SHP77 (cell line): ENCODE measurements around the gene TENM3.

ENCODE experiments used
- DNase-seq, 2 experiments: peaks; one replicate each; lab custom pipeline; 2025; lab: John Stamatoyannopoulos, UW

TENM3 gene

GRCh38 chr4:182564724-182565369, 321.6 kb downstream of the TENM3 start:
- no peak for DNase-seq

DNA sequence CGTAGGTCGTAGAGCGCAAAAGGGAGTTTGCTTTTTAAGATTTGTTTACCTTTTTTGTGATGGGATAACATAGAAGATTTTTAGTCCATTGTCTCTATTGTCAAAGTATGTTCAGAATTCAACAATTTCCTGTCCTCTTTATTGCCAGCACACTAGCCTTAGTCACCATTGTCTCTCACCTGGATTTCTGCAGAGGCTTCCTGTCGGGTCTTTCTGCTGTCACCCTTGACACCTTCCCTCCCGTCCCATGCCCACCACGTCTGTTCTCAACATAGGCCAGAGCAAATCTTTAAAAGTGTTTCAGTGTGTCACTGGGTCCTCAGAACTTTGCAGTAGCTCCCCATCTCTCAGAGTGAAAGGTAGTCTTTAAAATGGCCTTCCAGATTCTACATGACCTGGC, 323.9 kb downstream of the TENM3 start:
- DNase-seq: no peak

- DNase-seq: no peak
Observed at GRCh38 chr4:182569561-182569960, 326.4 kb downstream of the TENM3 start.

GRCh38 chr4:182574706-182575105, 331.5 kb downstream of the TENM3 start:
- no peak for DNase-seq

- DNase-seq: no peak
Observed at GRCh38 chr4:182575225-182575624, 332.0 kb downstream of the TENM3 start.

- DNase-seq: no peak
Observed at GRCh38 chr4:182576601-182577289, 333.5 kb downstream of the TENM3 start.

GRCh38 chr4:182577411-182577810, 334.2 kb downstream of the TENM3 start:
- no peak for DNase-seq

GRCh38 chr4:182578402-182578801, 335.2 kb downstream of the TENM3 start:
- no peak for DNase-seq

- DNase-seq: no peak
Observed at GRCh38 chr4:182582245-182582644, 339.0 kb downstream of the TENM3 start.

DNA sequence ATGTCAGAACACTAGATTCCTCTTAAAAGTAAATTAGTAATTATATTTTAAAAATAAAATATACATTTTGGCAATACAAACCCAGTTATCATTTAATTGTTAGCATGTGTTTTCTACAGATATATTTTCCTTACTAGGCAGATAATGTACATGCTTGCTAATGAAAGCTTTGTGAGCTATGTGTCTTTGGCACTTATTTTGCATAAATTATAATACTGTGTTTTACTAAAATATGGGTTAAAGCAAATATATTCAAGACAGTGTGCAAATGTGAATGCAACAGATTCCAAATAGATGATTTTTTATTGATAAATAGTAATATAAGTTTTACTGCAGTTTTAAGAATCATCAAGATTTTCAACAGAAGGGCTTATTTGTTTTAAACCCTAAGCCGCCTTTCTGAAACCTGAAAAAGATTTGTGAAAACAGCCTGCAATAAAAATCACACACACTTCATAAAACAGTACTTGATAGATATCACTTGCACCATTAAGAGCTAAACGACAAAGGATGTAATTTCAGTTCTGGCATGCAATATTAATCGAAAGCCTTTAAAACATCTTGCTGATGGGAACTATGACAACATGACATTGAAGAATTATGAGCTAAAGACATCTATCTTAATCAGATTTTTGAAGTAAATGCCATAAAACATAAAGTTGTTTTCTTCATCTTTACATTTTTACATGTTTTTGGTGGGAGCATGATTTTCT, 340.7 kb downstream of the TENM3 start:
- DNase-seq: no peak

DNA sequence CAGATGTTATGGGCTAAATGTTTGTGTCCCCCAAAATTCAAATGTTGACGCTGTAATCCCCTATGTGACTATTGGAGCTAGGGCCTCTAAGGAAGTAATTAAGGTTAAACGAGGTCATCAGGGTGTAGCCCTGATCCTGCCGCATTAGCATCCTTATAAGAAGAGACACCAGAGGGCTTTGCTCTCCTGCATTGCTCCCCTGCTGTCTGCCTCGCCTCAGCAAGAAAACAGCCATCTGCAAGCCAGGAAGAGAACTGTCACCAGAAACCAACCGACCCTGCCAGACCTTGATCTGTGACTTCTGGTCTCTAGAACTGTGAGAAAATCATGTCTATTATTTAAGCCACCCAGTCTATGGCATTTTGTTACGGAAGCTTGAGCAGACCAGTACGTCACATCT, 342.1 kb downstream of the TENM3 start:
- DNase-seq: no peak

DNA sequence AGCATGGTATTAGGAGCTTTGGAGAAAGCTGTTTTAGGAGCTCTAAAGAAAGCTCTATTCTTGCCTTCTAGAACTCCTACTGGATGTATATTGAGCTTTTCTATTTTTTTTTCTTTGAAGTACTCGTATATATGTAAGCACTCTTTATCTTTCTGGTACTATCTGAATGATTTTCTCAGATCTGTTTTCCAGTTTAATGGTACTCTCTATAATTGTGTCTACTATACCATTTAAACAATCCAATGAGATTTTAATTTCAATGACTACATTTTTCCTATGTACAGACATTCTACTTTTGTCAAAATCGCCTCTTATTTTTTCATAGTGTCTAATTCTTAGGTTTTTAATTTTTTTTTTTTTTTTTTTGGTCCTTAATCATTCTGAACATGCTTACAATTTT, 345.9 kb downstream of the TENM3 start:
- no peak for DNase-seq

GRCh38 chr4:182593402-182593801, 350.2 kb downstream of the TENM3 start:
- no peak for DNase-seq

DNA sequence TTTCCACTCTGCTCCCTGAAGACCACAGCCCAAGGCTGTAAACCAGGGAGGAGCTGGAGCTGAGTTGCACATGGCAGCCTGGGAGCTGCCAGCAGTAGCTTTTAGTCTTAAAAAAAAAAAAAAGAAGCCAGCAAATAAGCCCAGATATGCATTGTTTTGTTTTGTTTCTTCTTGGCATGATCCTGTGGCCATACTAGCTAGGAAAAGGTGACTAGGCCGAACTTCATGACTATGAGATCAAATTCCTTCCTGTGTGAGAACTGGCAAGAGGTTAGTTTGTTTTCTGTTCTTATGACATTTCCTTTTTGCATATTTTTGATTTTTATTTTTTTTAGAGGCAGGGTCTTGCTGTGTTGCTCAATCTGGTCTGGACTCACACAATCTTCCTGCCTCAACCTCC, 350.7 kb downstream of the TENM3 start:
- DNase-seq: no peak

GRCh38 chr4:182600093-182600492, 356.9 kb downstream of the TENM3 start:
- DNase-seq: peak in 1 of 2 experiments; percentile 5

GRCh38 chr4:182600856-182601255, 357.7 kb downstream of the TENM3 start:
- no peak for DNase-seq

- DNase-seq: peak; percentile 34 to 38
Observed at GRCh38 chr4:182604161-182604622, 361.0 kb downstream of the TENM3 start.

- DNase-seq: no peak
Observed at GRCh38 chr4:182604953-182605352, 361.8 kb downstream of the TENM3 start.

DNA sequence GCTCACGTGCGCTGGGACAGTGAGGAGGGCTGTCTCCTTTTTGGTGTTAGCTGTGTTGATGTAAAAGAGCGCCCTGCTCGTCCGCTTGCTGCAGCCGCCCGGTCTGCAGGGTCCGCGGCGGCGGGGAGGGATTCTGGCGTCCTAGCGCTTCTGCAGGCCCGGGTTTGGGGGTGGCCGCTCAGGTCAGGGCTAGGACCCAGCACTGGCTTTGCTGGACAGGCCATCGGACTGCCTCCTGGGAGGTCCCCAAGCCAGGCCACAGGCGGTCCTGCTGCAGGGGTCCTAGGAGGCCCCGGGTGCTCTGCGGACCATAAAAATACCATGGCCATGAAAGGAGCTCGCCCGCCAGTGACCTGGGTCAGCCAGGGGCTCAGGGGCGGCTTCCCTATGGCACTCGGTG, 365.3 kb downstream of the TENM3 start:
- DNase-seq: no peak

- no peak for DNase-seq
Observed at GRCh38 chr4:182616476-182616875, 373.3 kb downstream of the TENM3 start.

GRCh38 chr4:182619660-182620059, 376.5 kb downstream of the TENM3 start:
- DNase-seq: no peak

- DNase-seq: no peak
Observed at GRCh38 chr4:182620111-182620980, 377.1 kb downstream of the TENM3 start.
